GM23338 (cell line): ENCODE measurements around the gene STAC. TPM values are rescaled to one million over a fixed set of nuclear protein-coding genes. Genes with fewer than 3 reads are reported as not detected.

ENCODE experiments used
- ATAC-seq: fragments of 200-7000 bp; cut with Tn5 transposase; 3 replicates; pipeline ENCODE4 v1.9.1; 2020
- DNase-seq: peaks from one replicate; pipeline ENCODE4 v3.0.0-alpha.2; 2015; ENCODE audit warnings: low spot score
- H2AFZ ChIP-seq: fragments of 200-600 bp; sonication (generic); 2 replicates; pipeline ENCODE4 v1.8.0; 2016; ENCODE audit warnings: antibody characterized with exemption, mild to moderate bottlenecking, moderate library complexity
- H3F3A ChIP-seq: fragments of 200-600 bp; sonication (generic); replicated peaks from 2 replicates; pipeline ENCODE4 v1.8.0; 2017; ENCODE audit warnings: antibody characterized with exemption, mixed run types, low read depth
- H3K27ac ChIP-seq: fragments of 200-600 bp; sonication (generic); 2 replicates; pipeline ENCODE4 v1.6.1; 2016; ENCODE audit warnings: low read depth
- H3K27me3 ChIP-seq: fragments of 200-600 bp; sonication (generic); 2 replicates; pipeline ENCODE4 v1.8.0; 2016; ENCODE audit warnings: mild to moderate bottlenecking, mixed run types, moderate library complexity; ENCODE audit not compliant: insufficient read depth
- H3K36me3 ChIP-seq: fragments of 200-600 bp; sonication (generic); 2 replicates; pipeline ENCODE4 v1.8.0; 2016; ENCODE audit warnings: mild to moderate bottlenecking; ENCODE audit not compliant: insufficient read depth
- H3K4me1 ChIP-seq: fragments of 200-600 bp; sonication (generic); 2 replicates; pipeline ENCODE4 v1.8.0; 2016; ENCODE audit warnings: mild to moderate bottlenecking, moderate library complexity; ENCODE audit not compliant: insufficient read depth
- H3K4me2 ChIP-seq: fragments of 200-600 bp; sonication (generic); 2 replicates; pipeline ENCODE4 v1.7.1; 2017; ENCODE audit warnings: mixed run types
- H3K4me3 ChIP-seq: fragments of 200-600 bp; sonication (generic); 2 replicates; pipeline ENCODE4 v1.6.1; 2016; ENCODE audit warnings: mixed run types
- H3K79me2 ChIP-seq: fragments of 200-600 bp; sonication (generic); replicated peaks from 2 replicates; pipeline ENCODE4 v1.8.0; 2017; ENCODE audit warnings: mild to moderate bottlenecking; ENCODE audit not compliant: insufficient read depth
- H3K9me2 ChIP-seq: fragments of 200-600 bp; sonication (generic); 2 replicates; pipeline ENCODE4 v1.8.0; 2017; ENCODE audit not compliant: insufficient read depth
- H4K20me1 ChIP-seq: fragments of 200-600 bp; sonication (generic); replicated peaks from 2 replicates; pipeline ENCODE4 v1.8.0; 2017; ENCODE audit warnings: mild to moderate bottlenecking; ENCODE audit not compliant: insufficient read depth
- H3K27ac Mint-ChIP-seq: 2 replicates; pipeline ENCODE4 v1.8.0; 2020; ENCODE audit warnings: inconsistent platforms, mild to moderate bottlenecking, moderate library complexity, mixed read lengths
- H3K27me3 Mint-ChIP-seq: 3 replicates; pipeline ENCODE4 v1.8.0; 2022; ENCODE audit warnings: low read depth, mild to moderate bottlenecking, moderate library complexity, mixed read lengths, inconsistent platforms; ENCODE audit not compliant: insufficient read depth, poor library complexity
- H3K36me3 Mint-ChIP-seq: 3 replicates; pipeline ENCODE4 v1.8.0; 2021; ENCODE audit warnings: low read depth, mild to moderate bottlenecking, inconsistent platforms, moderate library complexity, mixed read lengths
- H3K4me1 Mint-ChIP-seq: 3 replicates; pipeline ENCODE4 v1.8.0; 2020; ENCODE audit warnings: mild to moderate bottlenecking, inconsistent platforms, mixed read lengths
- H3K4me3 Mint-ChIP-seq: 3 replicates; pipeline ENCODE4 v1.8.0; 2021; ENCODE audit warnings: moderate library complexity, mild to moderate bottlenecking, inconsistent platforms, mixed read lengths
- H3K9me3 Mint-ChIP-seq: 3 replicates; pipeline ENCODE4 v1.8.0; 2020; ENCODE audit warnings: moderate library complexity, mild to moderate bottlenecking, inconsistent platforms, mixed read lengths
- CREB1 ChIP-seq: fragments of 250-450 bp; sonication (Bioruptor Pico); IDR thresholded peaks from 2 replicates; pipeline ENCODE4 v1.5.0; 2020; ENCODE audit warnings: low read depth, mild to moderate bottlenecking, moderate library complexity
- EZH2 ChIP-seq: fragments of 200-600 bp; sonication (generic); IDR thresholded peaks from one replicate; pipeline ENCODE4 v1.8.0; 2017; ENCODE audit warnings: antibody characterized with exemption, mild to moderate bottlenecking, low read depth; ENCODE audit not compliant: unreplicated experiment
- EZH2phosphoT487 ChIP-seq: fragments of 200-600 bp; sonication (generic); IDR thresholded peaks from one replicate; pipeline ENCODE4 v1.8.1; 2018; ENCODE audit warnings: antibody characterized with exemption; ENCODE audit not compliant: unreplicated experiment
- JUNB ChIP-seq: IDR thresholded peaks from one replicate; pipeline ENCODE4 v1.6.1; 2016; ENCODE audit warnings: antibody characterized with exemption; ENCODE audit not compliant: unreplicated experiment
- NANOG ChIP-seq: IDR thresholded peaks from 2 replicates; pipeline ENCODE4 v1.6.1; 2016; ENCODE audit warnings: antibody characterized with exemption, borderline replicate concordance
- POLR2AphosphoS5 ChIP-seq: IDR thresholded peaks from 2 replicates; pipeline ENCODE4 v1.6.1; 2016; ENCODE audit warnings: antibody characterized with exemption, low read depth
- STAT1 ChIP-seq: IDR thresholded peaks from one replicate; pipeline ENCODE4 v1.6.1; 2016; ENCODE audit warnings: antibody characterized with exemption; ENCODE audit not compliant: unreplicated experiment
- ZNF114 ChIP-seq: fragments of 250-450 bp; sonication (Bioruptor Pico); IDR thresholded peaks from 2 replicates; pipeline ENCODE4 v1.5.0; 2020; ENCODE audit warnings: mild to moderate bottlenecking, moderate library complexity
- ZNF331 ChIP-seq: fragments of 250-450 bp; sonication (Bioruptor Pico); IDR thresholded peaks from 2 replicates; pipeline ENCODE4 v1.5.0; 2020; ENCODE audit warnings: low read depth, mild to moderate bottlenecking, moderate library complexity
- polyA plus RNA-seq: library from polyadenylated mRNA; unstranded; fragments of >200 nt; fragmentation: Nextera tagmentation; extraction: Ambion mirVana; gene quantifications from 2 replicates; pipeline ENCODE4 v1.2.1, GENCODE V29; 2016
- total RNA-seq: library from RNA; depleted of rRNA; stranded (reverse); fragments of >200 nt; shearing (Covaris generic); gene quantifications from 2 replicates; pipeline ENCODE4 v1.2.3, GENCODE V29; 2014
- TF ChIP-seq, protein P1 (sequence below), 2 experiments: fragments of 200-600 bp in 1 of 2; sonication (generic) in 1 of 2; conservative IDR thresholded peaks; 2 replicates each; pipeline versions ENCODE4 v1.5.1 to v1.6.1; 2016 to 2017; ENCODE audit warnings: antibody characterized with exemption in 2 of 2, low read depth in 2 of 2, mild to moderate bottlenecking in 2 of 2, moderate library complexity in 1 of 2
- TF ChIP-seq, protein P2 (sequence below): IDR thresholded peaks from 2 replicates; pipeline ENCODE4 v1.6.1; 2016; ENCODE audit warnings: antibody characterized with exemption
- TF ChIP-seq, protein P3 (sequence below): fragments of 250-450 bp; sonication (Bioruptor Pico); IDR thresholded peaks from 2 replicates; pipeline ENCODE4 v1.5.0; 2020; ENCODE audit warnings: mild to moderate bottlenecking, moderate library complexity
- TF ChIP-seq, protein P4 (sequence below): IDR thresholded peaks from one replicate; pipeline ENCODE4 v1.6.1; 2018; ENCODE audit warnings: antibody characterized with exemption; ENCODE audit not compliant: unreplicated experiment

Gene STAC
- total and polyA plus RNA-seq, 2 experiments from 2014 or later = 5.6 to 22.9 TPM

DNA sequence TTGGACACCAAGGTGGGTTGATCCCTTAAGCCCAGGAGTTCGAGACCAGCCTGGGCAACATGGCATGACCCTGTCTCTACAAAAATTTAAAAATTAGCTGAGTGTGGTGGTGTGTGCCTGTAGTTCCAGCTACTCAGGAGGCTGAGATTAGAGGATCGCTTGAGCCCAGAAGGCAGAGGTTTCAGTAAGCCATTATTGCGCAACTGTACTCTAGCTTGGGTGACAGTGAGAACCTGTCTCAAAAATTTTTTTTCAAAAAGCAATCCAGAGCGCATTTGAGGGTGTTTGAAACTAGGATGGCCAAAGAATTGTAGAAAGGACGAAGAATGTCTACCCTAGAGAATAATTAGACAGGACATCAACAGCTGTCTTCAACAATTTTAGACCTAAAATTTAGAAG, 103.4 kb downstream of the STAC start:
- peaks cover 5% of the 10 kb centered on the region; the same call in 1 of the 2 replicates for H3K9me2 ChIP-seq
- no peak overlapping the region for H3K27ac Mint-ChIP-seq
- H2AFZ ChIP-seq = no peak overlapping the region
- no peaks in the 10 kb centered on the region for H3K27me3 Mint-ChIP-seq
- no peaks in the 10 kb centered on the region for H3K9me3 Mint-ChIP-seq
- no peaks in the 10 kb centered on the region for H4K20me1 ChIP-seq
- no peak overlapping the region for H3K27ac ChIP-seq
- DNase-seq (no peak), ATAC-seq (no peak)
- no peak overlapping the region for H3K4me2 ChIP-seq
- H3K4me1 ChIP-seq = peaks cover 5% of the 10 kb centered on the region; the same call in 1 of the 2 replicates
- TF ChIP-seq CREB1 (CRISPR knock-in tag) (no peak), JUNB (no peak), EZH2phosphoT487 (no peak), NANOG (no peak), ZNF114 (CRISPR knock-in tag) (no peak), ZNF331 (CRISPR knock-in tag) (no peak), EZH2 (no peak), STAT1 (no peak), POLR2AphosphoS5 (no peak)
- TF ChIP-seq, protein P1, sequence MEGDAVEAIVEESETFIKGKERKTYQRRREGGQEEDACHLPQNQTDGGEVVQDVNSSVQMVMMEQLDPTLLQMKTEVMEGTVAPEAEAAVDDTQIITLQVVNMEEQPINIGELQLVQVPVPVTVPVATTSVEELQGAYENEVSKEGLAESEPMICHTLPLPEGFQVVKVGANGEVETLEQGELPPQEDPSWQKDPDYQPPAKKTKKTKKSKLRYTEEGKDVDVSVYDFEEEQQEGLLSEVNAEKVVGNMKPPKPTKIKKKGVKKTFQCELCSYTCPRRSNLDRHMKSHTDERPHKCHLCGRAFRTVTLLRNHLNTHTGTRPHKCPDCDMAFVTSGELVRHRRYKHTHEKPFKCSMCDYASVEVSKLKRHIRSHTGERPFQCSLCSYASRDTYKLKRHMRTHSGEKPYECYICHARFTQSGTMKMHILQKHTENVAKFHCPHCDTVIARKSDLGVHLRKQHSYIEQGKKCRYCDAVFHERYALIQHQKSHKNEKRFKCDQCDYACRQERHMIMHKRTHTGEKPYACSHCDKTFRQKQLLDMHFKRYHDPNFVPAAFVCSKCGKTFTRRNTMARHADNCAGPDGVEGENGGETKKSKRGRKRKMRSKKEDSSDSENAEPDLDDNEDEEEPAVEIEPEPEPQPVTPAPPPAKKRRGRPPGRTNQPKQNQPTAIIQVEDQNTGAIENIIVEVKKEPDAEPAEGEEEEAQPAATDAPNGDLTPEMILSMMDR (conservative IDR thresholded peaks at IDR 0.05; ENCODE audit: low read depth in 2 of 2) = no peak
- TF ChIP-seq, protein P2, sequence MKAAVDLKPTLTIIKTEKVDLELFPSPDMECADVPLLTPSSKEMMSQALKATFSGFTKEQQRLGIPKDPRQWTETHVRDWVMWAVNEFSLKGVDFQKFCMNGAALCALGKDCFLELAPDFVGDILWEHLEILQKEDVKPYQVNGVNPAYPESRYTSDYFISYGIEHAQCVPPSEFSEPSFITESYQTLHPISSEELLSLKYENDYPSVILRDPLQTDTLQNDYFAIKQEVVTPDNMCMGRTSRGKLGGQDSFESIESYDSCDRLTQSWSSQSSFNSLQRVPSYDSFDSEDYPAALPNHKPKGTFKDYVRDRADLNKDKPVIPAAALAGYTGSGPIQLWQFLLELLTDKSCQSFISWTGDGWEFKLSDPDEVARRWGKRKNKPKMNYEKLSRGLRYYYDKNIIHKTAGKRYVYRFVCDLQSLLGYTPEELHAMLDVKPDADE = no peak
- TF ChIP-seq, protein P3, sequence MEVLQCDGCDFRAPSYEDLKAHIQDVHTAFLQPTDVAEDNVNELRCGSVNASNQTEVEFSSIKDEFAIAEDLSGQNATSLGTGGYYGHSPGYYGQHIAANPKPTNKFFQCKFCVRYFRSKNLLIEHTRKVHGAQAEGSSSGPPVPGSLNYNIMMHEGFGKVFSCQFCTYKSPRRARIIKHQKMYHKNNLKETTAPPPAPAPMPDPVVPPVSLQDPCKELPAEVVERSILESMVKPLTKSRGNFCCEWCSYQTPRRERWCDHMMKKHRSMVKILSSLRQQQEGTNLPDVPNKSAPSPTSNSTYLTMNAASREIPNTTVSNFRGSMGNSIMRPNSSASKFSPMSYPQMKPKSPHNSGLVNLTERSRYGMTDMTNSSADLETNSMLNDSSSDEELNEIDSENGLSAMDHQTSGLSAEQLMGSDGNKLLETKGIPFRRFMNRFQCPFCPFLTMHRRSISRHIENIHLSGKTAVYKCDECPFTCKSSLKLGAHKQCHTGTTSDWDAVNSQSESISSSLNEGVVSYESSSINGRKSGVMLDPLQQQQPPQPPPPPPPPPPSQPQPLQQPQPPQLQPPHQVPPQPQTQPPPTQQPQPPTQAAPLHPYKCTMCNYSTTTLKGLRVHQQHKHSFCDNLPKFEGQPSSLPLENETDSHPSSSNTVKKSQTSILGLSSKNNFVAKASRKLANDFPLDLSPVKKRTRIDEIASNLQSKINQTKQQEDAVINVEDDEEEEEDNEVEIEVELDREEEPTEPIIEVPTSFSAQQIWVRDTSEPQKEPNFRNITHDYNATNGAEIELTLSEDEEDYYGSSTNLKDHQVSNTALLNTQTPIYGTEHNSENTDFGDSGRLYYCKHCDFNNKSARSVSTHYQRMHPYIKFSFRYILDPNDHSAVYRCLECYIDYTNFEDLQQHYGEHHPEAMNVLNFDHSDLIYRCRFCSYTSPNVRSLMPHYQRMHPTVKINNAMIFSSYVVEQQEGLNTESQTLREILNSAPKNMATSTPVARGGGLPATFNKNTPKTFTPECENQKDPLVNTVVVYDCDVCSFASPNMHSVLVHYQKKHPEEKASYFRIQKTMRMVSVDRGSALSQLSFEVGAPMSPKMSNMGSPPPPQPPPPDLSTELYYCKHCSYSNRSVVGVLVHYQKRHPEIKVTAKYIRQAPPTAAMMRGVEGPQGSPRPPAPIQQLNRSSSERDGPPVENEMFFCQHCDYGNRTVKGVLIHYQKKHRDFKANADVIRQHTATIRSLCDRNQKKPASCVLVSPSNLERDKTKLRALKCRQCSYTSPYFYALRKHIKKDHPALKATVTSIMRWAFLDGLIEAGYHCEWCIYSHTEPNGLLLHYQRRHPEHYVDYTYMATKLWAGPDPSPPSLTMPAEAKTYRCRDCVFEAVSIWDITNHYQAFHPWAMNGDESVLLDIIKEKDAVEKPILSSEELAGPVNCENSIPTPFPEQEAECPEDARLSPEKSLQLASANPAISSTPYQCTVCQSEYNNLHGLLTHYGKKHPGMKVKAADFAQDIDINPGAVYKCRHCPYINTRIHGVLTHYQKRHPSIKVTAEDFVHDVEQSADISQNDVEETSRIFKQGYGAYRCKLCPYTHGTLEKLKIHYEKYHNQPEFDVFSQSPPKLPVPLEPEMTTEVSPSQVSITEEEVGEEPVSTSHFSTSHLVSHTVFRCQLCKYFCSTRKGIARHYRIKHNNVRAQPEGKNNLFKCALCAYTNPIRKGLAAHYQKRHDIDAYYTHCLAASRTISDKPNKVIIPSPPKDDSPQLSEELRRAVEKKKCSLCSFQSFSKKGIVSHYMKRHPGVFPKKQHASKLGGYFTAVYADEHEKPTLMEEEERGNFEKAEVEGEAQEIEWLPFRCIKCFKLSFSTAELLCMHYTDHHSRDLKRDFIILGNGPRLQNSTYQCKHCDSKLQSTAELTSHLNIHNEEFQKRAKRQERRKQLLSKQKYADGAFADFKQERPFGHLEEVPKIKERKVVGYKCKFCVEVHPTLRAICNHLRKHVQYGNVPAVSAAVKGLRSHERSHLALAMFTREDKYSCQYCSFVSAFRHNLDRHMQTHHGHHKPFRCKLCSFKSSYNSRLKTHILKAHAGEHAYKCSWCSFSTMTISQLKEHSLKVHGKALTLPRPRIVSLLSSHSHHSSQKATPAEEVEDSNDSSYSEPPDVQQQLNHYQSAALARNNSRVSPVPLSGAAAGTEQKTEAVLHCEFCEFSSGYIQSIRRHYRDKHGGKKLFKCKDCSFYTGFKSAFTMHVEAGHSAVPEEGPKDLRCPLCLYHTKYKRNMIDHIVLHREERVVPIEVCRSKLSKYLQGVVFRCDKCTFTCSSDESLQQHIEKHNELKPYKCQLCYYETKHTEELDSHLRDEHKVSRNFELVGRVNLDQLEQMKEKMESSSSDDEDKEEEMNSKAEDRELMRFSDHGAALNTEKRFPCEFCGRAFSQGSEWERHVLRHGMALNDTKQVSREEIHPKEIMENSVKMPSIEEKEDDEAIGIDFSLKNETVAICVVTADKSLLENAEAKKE (CRISPR knock-in tag) = no peak
- TF ChIP-seq, protein P4, sequence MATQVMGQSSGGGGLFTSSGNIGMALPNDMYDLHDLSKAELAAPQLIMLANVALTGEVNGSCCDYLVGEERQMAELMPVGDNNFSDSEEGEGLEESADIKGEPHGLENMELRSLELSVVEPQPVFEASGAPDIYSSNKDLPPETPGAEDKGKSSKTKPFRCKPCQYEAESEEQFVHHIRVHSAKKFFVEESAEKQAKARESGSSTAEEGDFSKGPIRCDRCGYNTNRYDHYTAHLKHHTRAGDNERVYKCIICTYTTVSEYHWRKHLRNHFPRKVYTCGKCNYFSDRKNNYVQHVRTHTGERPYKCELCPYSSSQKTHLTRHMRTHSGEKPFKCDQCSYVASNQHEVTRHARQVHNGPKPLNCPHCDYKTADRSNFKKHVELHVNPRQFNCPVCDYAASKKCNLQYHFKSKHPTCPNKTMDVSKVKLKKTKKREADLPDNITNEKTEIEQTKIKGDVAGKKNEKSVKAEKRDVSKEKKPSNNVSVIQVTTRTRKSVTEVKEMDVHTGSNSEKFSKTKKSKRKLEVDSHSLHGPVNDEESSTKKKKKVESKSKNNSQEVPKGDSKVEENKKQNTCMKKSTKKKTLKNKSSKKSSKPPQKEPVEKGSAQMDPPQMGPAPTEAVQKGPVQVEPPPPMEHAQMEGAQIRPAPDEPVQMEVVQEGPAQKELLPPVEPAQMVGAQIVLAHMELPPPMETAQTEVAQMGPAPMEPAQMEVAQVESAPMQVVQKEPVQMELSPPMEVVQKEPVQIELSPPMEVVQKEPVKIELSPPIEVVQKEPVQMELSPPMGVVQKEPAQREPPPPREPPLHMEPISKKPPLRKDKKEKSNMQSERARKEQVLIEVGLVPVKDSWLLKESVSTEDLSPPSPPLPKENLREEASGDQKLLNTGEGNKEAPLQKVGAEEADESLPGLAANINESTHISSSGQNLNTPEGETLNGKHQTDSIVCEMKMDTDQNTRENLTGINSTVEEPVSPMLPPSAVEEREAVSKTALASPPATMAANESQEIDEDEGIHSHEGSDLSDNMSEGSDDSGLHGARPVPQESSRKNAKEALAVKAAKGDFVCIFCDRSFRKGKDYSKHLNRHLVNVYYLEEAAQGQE = no peak
- no peaks in the 10 kb centered on the region for H3F3A ChIP-seq
- no peak overlapping the region for H3K4me3 ChIP-seq
- H3K36me3 Mint-ChIP-seq = peaks cover 7% of the 10 kb centered on the region; the same call in 2 of the 3 replicates
- no peaks in the 10 kb centered on the region for H3K79me2 ChIP-seq
- no peaks in the 10 kb centered on the region; the same call in 1 of the 2 replicates for H3K36me3 ChIP-seq
- no peaks in the 10 kb centered on the region for H3K27me3 ChIP-seq
- peaks cover 5% of the 10 kb centered on the region; the same call in 2 of the 3 replicates for H3K4me1 Mint-ChIP-seq
- no peak overlapping the region for H3K4me3 Mint-ChIP-seq
